Activated CD4-positive, CD25-positive, alpha-beta regulatory T cell treated with anti-CD3 and anti-CD28 coated beads, Interleukin-2, amount 50 U/mL, for 16 hours (primary cell): ENCODE data around the gene RAP1GAP2.

ENCODE experiments used
- DNase-seq: peaks from one replicate; pipeline ENCODE4 v3.0.0-alpha.2; 2020; ENCODE audit warnings: low read depth, low spot score

Gene RAP1GAP2

GRCh38 chr17:2786176-2786881, 9.9 kb upstream of the RAP1GAP2 start:
- peak; percentile 77 for DNase-seq

GRCh38 chr17:2789700-2790099, 6.5 kb upstream of the RAP1GAP2 start:
- DNase-seq, result no peak

- no peak for DNase-seq
Measured at GRCh38 chr17:2792366-2793169, 3.7 kb upstream of the RAP1GAP2 start.

GRCh38 chr17:2794111-2794803, 2.0 kb upstream of the RAP1GAP2 start:
- no peak for DNase-seq

GRCh38 chr17:2795441-2796163, 636 bp upstream of the RAP1GAP2 start:
- no peak for DNase-seq

GRCh38 chr17:2797226-2797625, 988 bp downstream of the RAP1GAP2 start:
- DNase-seq, result no peak

GRCh38 chr17:2797637-2798036, 1.4 kb downstream of the RAP1GAP2 start:
- DNase-seq, result no peak

GRCh38 chr17:2798188-2798587, 1.9 kb downstream of the RAP1GAP2 start:
- DNase-seq, result no peak

- DNase-seq, result no peak
Measured at GRCh38 chr17:2798678-2799077, 2.4 kb downstream of the RAP1GAP2 start.

- no peak for DNase-seq
Measured at GRCh38 chr17:2799653-2800052, 3.4 kb downstream of the RAP1GAP2 start.

- no peak for DNase-seq
Measured at GRCh38 chr17:2800367-2800766, 4.1 kb downstream of the RAP1GAP2 start.

GRCh38 chr17:2801841-2802240, 5.6 kb downstream of the RAP1GAP2 start:
- no peak for DNase-seq

- no peak for DNase-seq
Measured at GRCh38 chr17:2802574-2802973, 6.3 kb downstream of the RAP1GAP2 start.

- no peak for DNase-seq
Measured at GRCh38 chr17:2803386-2803785, 7.1 kb downstream of the RAP1GAP2 start.

- DNase-seq, result no peak
Measured at GRCh38 chr17:2803971-2804370, 7.7 kb downstream of the RAP1GAP2 start.

- DNase-seq, result no peak
Measured at GRCh38 chr17:2804912-2805311, 8.7 kb downstream of the RAP1GAP2 start.

- DNase-seq, result no peak
Measured at GRCh38 chr17:2805961-2806360, 9.7 kb downstream of the RAP1GAP2 start.

GRCh38 chr17:2808367-2809335, 12.4 kb downstream of the RAP1GAP2 start:
- DNase-seq, result no peak

- DNase-seq, result no peak
Measured at GRCh38 chr17:2809337-2809736, 13.1 kb downstream of the RAP1GAP2 start.

- peak; percentile 20 for DNase-seq
Measured at GRCh38 chr17:2814049-2814448, 17.8 kb downstream of the RAP1GAP2 start.
